Fibroblast of mammary gland (primary cell): ENCODE results near the gene PRR11.
"Not testable (repeated sequence)": the region's sequence is repeated elsewhere in the genome, so short reads cannot be mapped to it uniquely, and the experiment has no call there.

ENCODE experiments used
- DNase-seq: peaks from one replicate; pipeline ENCODE4 v3.0.0-alpha.2; 2010; ENCODE audit warnings: low read depth
- H3K4me3 ChIP-seq: 2 replicates; pipeline ENCODE4 v1.5.1; 2011; ENCODE audit warnings: low read depth, mild to moderate bottlenecking, low read length, moderate library complexity; ENCODE audit not compliant: control insufficient read depth
- TF ChIP-seq, protein P1 (sequence below): conservative IDR thresholded peaks from 2 replicates; pipeline ENCODE4 v1.5.1; 2011; ENCODE audit warnings: low read depth, low read length, inconsistent platforms; ENCODE audit not compliant: control insufficient read depth, insufficient read depth

Gene PRR11

DNA sequence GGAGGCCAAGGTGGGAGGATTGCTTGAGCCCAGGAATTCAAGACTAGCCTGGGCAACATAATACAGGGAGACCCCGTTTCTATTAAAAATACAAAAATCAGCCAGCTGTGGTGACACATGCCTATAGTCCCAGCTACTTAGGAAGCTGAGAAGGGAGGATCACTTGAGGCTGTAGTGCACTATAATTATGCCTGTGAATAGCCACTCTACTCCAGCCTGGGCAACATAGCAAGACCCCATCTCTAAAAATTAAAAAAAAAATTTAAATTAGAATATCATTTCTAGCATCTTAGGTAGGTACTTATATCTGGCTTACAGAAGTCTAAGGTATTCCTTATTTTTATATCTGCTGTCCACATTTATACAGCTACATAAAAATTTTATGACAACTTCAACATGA lies 46.8 kb downstream of the PRR11 start:
- no peak overlapping the region for H3K4me3 ChIP-seq
- TF ChIP-seq, protein P1, sequence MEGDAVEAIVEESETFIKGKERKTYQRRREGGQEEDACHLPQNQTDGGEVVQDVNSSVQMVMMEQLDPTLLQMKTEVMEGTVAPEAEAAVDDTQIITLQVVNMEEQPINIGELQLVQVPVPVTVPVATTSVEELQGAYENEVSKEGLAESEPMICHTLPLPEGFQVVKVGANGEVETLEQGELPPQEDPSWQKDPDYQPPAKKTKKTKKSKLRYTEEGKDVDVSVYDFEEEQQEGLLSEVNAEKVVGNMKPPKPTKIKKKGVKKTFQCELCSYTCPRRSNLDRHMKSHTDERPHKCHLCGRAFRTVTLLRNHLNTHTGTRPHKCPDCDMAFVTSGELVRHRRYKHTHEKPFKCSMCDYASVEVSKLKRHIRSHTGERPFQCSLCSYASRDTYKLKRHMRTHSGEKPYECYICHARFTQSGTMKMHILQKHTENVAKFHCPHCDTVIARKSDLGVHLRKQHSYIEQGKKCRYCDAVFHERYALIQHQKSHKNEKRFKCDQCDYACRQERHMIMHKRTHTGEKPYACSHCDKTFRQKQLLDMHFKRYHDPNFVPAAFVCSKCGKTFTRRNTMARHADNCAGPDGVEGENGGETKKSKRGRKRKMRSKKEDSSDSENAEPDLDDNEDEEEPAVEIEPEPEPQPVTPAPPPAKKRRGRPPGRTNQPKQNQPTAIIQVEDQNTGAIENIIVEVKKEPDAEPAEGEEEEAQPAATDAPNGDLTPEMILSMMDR = no peak
- DNase-seq = no peak

DNA sequence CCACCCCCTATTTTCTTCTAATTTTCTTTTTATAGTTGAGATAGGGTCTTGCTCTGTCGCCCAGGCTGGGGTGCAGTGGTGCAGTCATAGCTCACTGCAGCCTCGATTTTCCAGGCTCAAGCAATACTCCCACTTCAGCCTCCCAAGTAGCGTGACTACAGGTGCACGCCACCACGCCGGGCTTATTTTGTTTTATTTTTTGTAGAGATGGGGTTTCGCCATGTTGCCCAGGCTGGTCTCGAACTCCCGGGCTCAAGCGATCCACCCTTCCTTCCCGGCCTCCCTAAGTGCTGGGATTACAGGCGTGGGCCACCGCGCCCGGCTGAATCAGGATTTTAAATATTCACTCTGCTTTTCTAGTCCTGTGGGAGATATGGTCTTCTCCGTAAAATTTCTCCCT lies 63.8 kb downstream of the PRR11 start:
- no peak for DNase-seq
- TF ChIP-seq, protein P1 = no peak
- H3K4me3 ChIP-seq = no peak overlapping the region

DNA sequence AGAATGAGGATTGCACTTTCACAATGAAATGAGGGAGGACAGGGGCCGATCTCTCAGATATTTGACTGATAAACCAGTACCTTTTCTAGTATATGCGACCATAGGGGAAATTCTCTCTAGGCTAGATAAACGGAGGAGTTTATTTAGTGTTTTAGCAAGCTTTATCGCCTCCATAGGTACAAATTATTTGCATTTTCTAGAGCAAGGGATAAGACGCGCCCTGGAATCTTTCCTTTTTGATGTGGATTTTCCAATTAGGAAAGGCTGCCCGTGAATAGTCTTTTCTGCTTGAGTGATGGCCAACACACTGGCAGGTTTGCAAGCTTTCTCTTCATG lies 64.4 kb downstream of the PRR11 start:
- no peak for DNase-seq
- H3K4me3 ChIP-seq = peak overlapping the region; percentile 93
- TF ChIP-seq, protein P1 = no peak

DNA sequence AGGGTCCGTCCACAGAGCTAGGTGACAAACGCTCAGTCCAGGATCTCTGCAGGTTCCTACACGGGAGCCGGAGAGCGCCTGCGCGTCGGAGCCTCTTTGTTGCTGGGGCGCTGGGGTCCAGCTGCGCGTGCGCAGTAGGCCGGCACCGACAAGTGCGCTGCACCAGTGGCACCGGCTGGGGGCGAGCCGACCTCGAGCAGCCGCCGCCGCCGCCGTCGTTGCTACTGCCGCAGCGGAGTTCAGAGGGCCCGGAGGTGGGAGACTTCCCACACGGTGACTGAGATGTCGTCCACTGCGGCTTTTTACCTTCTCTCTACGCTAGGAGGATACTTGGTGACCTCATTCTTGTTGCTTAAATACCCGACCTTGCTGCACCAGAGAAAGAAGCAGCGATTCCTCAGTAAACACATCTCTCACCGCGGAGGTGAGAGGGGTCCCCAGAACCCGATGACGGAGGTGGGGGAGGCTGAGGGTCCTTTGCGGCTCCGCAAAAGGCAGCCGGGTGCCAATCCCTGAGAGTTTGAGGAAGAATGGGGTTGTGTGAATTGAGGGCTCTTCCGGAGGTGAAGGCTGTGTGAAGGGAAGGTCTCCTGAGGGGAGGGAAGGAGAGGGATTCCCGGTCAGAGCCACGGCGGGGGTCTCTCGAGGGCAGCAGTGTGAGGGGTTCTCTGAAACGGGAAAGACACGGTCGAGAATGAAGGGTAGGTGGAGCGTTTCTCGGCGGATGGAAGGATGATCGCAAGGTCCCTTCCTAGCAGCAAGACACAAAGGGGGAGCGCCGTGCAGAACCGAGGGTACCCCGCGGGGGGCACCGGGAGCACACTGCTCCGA lies 65.0 kb downstream of the PRR11 start, which contains the start of gene GDPD1:
GDPD1 (plus strand) TSS at position 184 of the 831 bp plus-strand sequence; CDS start at position 283, 99 bp downstream.
- H3K4me3 ChIP-seq = peak within 1 kb of the TSS; percentile 93
- DNase-seq = peak; percentile 81
- TF ChIP-seq, protein P1 = no peak

DNA sequence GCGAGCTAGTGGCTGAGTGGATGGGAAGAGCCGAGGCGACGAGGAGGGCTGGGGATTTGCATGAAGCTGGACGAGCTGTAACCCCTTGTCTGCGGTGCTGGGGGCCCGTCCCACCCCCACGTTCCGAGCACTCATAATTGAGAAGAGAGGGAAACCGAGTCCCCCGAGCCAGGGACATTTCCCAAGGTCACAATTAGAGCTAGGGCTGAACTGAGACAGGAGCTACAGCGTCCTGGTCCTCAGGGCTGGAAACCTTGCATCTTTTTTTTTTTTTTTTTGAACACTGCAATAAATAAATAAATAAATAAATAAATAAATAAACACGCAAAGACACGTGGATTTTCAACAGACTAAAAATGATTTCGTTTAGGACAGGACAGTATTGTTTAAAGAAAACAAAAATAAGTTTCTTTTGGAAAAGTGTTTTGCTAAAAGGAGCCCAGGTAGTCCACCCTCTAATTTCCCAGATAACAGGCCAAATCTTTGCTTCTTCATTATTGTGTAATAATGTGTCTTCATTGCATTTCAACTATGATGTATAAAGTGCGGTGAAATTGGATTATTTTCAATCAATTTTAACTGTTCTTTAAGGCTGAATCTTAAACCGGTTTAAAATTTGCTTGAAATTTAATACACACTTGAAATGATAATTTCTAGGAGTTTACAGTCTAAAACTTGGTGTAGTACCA lies 65.8 kb downstream of the PRR11 start:
- DNase-seq = no peak
- TF ChIP-seq, protein P1 = no peak
- peak overlapping the region; percentile 93 for H3K4me3 ChIP-seq

DNA sequence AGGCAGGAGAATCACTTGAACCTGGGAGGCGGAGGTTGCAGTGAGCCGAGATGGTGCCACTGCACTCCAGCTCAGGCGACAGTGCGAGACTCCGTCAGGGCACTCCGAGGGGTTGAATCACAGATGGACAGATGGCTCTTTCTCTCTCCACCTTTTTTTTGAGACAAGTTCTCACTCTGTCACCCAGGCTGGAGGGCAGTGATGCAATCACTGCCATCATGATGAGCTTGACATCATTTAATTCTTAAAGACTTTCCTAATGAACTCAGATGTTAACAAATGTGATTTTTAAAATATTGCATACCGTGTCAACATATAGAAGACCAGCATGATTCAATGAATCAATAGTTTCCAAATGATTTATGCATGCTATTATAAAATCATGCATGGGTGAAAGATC lies 68.3 kb downstream of the PRR11 start:
- TF ChIP-seq, protein P1 = no peak
- DNase-seq = no peak

DNA sequence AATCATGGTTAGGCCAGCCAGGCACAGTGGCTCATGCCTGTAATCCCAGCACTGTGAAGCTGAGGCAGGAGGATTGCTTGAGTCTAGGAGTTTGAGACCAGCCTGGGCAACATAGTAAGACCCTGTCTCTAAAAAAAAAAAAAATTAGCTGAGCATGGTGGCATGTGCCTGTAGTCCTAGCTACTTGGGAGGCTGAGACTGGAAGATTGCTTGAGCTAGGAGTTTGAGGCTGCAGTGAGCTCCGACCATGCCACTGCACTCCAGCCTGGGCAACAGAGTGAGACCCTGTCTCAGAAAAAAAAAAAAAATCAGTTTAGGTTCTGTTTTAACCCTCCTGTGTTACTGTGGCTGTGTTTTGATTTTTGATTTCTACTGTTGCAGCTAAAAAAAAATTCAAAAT lies 73.0 kb downstream of the PRR11 start:
- not testable (repeated sequence) for H3K4me3 ChIP-seq

More for the DNA sequence above, 68.3 kb downstream of the PRR11 start:
- no peak overlapping the region for H3K4me3 ChIP-seq

More for the DNA sequence above, 73.0 kb downstream of the PRR11 start:
- DNase-seq = not testable (repeated sequence)
